ENCODE results near the gene ACTL10. TPM values are rescaled to one million over a fixed set of nuclear protein-coding genes. Genes with fewer than 3 reads are reported as not detected.

Gene ACTL10
- total RNA-seq, 4 donors from 2014 or later: 0.51 to 0.75 (median 0.66) TPM; not detected in 1

DNA sequence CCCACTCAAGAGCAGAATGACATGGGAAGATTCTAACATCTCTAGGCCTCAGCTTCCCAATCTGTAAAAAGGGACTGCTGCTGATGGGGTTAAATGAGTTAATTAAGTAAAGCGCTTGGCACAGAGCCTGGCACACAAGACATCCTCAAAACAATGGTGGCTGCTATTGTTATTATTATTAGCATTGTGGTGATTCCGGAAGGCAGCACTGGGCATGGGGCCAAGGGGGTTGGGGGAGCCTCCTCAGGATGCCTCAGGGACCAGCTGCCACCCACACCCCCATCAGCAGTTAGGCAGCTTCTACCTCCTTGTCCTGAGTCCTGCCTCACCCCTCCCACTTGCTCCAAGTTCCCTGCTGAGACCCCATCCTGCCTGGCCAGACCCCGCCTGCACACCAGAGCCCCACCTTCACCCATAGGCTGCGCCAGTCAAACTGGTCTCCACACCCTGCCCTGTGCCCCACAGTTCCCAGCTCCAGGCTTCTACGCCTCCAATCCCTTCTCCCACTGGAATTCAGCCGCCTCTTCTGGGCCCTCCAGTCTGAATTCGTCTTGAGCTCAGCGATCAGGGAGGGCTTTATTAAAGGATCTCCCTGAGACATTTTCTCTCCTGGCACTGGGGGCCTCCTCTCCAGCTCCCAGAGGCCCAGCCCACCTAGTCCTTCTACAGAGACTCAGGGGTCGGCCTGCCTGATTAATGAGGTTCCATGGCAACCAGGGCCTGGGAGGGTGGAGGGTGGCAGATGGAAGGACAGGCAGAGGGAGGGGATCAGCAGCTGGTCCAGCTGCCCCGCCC is 18.0 kb downstream of the ACTL10 start:
- no peak for TF ChIP-seq CTCF (IDR thresholded peaks at IDR 0.05; ENCODE audit: low read depth)

DNA sequence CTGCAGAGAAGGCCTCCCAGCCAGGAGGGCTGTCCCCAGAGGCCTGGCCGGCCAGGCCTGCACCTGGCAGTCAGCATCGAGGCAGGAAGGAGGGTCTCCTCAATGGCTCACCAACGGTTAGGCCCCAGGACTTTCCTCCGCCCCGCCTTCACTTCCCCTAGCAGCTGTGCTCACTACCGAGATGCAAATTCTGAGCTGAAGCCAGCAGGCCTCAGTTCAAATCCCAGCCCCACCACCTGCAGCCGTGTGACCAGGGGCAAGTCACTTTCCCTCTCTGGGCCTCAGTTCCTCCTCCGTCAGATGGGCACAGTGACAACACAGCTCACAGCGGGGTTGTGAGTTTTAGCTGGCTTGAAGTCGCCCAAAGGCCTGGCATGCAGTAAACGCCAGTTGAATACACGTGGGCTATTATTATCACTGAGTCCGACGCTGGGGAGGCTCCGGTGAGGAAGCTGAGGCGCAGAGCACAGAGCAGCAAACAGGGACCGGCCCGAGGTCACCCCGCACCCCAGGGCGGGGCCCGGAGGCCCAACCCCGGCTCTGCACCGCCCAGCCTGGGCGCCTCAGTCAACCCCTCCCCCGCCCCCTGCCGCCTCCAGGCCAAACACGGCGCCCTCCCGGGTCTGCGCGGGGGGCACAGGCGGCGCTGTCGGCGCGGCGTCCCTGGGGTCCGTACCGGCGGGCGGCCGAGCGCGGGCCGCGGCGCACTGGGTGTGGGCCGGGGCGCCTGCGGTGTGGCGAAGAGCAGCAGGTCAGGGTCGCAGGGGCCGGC is 18.8 kb downstream of the ACTL10 start:
- no peak for TF ChIP-seq CTCF (IDR thresholded peaks at IDR 0.05; ENCODE audit: low read depth)

DNA sequence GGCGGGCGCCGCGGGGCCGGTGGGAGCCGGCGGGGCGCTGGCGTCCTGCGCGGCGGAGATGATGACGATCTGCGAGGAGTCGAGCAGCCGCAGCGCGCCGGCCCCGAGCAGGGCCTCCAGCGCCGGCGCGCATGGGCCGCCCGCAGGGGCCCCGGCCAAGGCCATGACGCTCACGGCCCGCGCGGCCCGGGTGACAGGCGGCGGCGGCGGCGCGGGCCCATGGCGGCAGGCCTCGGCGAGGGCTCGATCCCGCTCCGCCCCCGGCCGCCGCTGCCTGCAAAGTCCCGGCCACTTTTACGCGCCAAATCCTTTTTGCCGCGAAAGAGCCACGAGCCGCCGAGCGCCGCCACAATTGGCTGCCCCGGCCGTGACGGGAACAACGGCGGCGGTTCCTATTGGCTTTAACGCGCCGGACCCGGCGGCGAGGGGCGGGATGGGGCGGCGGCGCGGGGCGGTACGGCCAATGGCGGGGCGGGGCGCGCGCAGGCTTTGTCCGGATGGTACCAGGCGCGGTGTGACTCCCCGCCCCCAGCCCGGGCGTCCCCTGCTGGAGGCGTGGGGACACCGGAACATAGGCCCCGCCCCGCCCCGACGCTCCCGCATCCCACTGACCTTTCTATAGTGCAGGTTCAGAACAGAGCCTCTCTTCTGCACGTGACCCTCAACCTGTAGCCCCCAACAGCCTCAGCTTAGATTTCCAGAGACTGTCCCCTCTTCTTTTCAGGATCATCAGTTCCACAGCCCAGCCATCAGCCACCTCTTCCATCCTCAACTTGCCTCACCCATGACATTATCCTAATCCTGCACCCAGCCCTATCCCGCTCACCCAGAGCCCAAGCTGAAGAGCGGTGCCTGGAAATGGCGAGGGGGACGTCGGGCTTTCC is 19.6 kb downstream of the ACTL10 start, which contains the start of gene E2F1:
E2F1 (minus strand) TSS at position 286 of the 884 bp plus-strand sequence; CDS start at position 165, 121 bp downstream.
- no peak for TF ChIP-seq CTCF (IDR thresholded peaks at IDR 0.05; ENCODE audit: low read depth)

DNA sequence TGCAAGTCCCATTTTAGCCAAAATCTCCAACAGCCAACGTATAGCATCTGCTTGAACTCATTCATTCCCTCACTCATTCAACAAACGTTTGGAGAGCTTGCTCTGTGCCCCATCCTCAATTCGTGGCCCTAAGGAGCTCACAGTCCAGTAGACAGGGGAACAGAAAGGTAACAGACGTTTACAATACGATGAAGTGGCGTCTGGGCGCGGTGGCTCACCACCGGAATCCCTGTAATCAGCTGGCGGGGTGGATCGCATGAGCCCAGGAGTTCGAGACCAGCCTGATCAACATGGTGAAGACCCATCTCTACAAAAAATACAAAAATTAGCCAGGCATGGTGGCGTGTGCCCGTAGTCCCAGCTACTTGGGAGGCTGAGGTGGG is 20.2 kb downstream of the ACTL10 start:
- TF ChIP-seq CTCF (IDR thresholded peaks at IDR 0.05; ENCODE audit: low read depth): no peak

DNA sequence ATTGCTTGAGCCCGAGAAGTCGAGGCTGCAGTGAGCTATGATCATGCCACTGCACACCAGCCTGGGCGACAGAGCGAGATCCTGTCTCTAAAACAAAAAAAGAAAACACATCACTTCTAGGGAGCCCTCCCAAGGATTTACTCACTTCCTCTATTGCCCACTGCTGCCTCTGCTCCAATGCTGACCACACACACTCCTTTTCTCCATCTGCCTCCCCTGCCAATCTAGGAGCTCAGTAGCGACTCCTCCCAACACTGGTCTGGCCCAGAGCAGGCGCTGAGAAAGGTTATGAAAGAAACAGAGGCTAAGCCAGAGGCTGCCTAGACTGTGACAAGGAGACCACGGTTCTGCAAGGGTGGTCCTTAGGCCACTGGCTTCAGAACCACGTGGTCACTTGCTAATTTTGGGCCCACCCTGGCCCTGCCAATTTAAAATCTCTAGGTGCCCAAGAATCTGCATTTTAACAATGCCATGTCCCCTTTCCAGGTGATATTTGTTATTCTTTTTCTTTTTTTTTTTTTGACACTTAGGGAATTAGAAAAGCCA is 20.7 kb downstream of the ACTL10 start:
- TF ChIP-seq CTCF (IDR thresholded peaks at IDR 0.05; ENCODE audit: low read depth): no peak

- no peak for TF ChIP-seq CTCF (IDR thresholded peaks at IDR 0.05; ENCODE audit: low read depth)
These were observed 21.5 kb downstream of the ACTL10 start for GRCh38 chr20:33687993-33688937.
